C4-2B (cell line): Measurements from ENCODE around the gene PBLD.
A peak's percentile ranks its signal among the peaks of the same experiment; 100 is the strongest.

Experiments used
- H3K27ac ChIP-seq: fragments of 450-650 bp; 2 replicates; pipeline ENCODE4 v1.5.1; 2017
- ZFX ChIP-seq: fragments of 450-650 bp; IDR thresholded peaks from 2 replicates; pipeline ENCODE4 v1.6.1; 2017
- TF ChIP-seq, protein P1 (sequence below): fragments of 450-650 bp; conservative IDR thresholded peaks from 2 replicates; pipeline ENCODE4 v1.5.1; 2017; ENCODE audit warnings: mild to moderate bottlenecking

PBLD gene

GRCh38 chr10:68332259-68333057 lies at the start of gene PBLD:
TSS of gene PBLD (minus strand) at chr10:68332928. CDS start at chr10:68306844, 26,084 bp downstream.
- TF ChIP-seq ZFX, result peak; percentile 84
- TF ChIP-seq, protein P1, sequence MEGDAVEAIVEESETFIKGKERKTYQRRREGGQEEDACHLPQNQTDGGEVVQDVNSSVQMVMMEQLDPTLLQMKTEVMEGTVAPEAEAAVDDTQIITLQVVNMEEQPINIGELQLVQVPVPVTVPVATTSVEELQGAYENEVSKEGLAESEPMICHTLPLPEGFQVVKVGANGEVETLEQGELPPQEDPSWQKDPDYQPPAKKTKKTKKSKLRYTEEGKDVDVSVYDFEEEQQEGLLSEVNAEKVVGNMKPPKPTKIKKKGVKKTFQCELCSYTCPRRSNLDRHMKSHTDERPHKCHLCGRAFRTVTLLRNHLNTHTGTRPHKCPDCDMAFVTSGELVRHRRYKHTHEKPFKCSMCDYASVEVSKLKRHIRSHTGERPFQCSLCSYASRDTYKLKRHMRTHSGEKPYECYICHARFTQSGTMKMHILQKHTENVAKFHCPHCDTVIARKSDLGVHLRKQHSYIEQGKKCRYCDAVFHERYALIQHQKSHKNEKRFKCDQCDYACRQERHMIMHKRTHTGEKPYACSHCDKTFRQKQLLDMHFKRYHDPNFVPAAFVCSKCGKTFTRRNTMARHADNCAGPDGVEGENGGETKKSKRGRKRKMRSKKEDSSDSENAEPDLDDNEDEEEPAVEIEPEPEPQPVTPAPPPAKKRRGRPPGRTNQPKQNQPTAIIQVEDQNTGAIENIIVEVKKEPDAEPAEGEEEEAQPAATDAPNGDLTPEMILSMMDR, result peak; percentile 68
- peak within 1 kb of the TSS; percentile 99 for H3K27ac ChIP-seq

GRCh38 chr10:68371604-68372003 lies 38.9 kb upstream of the PBLD start:
- TF ChIP-seq ZFX, result no peak
- TF ChIP-seq, protein P1, result no peak
- no peak overlapping the region for H3K27ac ChIP-seq

DNA sequence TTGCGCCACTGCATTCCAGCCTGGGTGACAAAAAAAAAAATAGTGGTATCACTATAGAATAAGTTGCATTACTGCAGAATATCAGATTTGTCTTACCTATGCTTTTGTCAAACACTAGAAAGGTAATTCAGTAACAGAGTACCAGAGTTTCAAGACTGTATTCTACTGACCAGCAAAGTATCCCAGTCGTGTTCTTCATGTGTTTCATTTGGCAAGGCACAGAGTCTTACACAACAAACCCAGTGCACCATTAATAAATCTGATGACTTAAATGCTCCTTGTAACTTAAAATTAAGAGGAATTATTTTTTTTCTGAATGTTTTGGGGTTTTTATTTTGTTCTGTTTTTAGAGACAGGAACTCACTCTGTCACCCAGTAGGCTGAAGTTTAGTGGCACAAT lies 34.4 kb upstream of the PBLD start:
- TF ChIP-seq, protein P1, result no peak
- no peak for TF ChIP-seq ZFX
- H3K27ac ChIP-seq, result no peak overlapping the region

GRCh38 chr10:68366600-68366999 lies 33.9 kb upstream of the PBLD start:
- TF ChIP-seq, protein P1, result no peak
- no peak for TF ChIP-seq ZFX
- H3K27ac ChIP-seq, result no peak overlapping the region

GRCh38 chr10:68365611-68366010 lies 32.9 kb upstream of the PBLD start:
- TF ChIP-seq ZFX, result no peak
- TF ChIP-seq, protein P1, result no peak
- no peak overlapping the region for H3K27ac ChIP-seq

DNA sequence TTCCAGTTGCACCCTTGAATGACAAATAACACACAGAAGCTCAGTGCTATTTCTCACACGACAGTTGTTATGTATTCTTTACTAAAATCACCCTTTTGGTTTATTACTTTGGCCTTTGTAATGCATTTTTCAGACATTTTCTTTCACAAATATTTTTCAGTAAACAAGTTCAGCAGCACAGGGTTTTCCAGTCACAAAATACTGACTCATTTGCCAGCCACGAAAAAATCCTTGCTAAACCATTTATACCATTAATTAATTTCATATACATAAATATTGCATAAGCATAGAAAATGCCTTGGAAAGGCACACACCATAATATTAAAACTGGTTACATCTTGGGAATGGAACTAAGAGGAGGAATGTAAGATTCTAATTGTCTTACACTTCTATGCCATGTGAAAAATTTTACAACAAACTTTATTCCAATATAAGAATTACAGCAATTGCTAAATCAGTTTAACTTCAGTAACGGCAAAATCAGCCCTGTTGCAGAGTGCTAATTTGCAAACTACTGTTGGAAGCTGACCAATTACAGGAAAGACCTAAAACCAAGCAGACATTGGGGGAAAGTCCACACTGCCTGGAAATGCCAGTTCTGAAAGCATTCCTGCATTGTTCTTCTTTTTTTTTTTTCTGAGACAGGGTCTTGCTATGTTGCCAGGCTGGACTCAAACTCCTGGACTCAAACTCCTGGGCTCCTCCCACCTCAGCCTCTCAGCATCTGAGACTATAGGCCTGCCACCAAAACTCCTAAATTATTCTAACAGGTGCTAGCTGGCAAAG lies 31.6 kb upstream of the PBLD start:
- TF ChIP-seq ZFX, result no peak
- TF ChIP-seq, protein P1, result no peak
- no peak overlapping the region for H3K27ac ChIP-seq

- no peak overlapping the region for H3K27ac ChIP-seq
- TF ChIP-seq ZFX, result no peak
- TF ChIP-seq, protein P1, result no peak
These were observed 29.9 kb upstream of the PBLD start for GRCh38 chr10:68362590-68362989.
